HG02798 (cell line): ENCODE measurements around the gene CPLX4.

ENCODE experiments used
- ATAC-seq: cut with Tn5 transposase; IDR thresholded peaks from one replicate; pipeline ENCODE4 v1.9.1; 2021; ENCODE audit warnings: mild to moderate bottlenecking; ENCODE audit not compliant: unreplicated experiment, poor library complexity

The CPLX4 gene

GRCh38 chr18:59308248-59308937 is 10.1 kb downstream of the CPLX4 start:
- ATAC-seq, result peak; percentile 89

GRCh38 chr18:59306640-59307039 is 11.8 kb downstream of the CPLX4 start:
- no peak for ATAC-seq

- ATAC-seq, result no peak
These were observed 13.2 kb downstream of the CPLX4 start for GRCh38 chr18:59305295-59305694.

GRCh38 chr18:59303656-59304195 is 14.7 kb downstream of the CPLX4 start:
- ATAC-seq, result no peak

- ATAC-seq, result no peak
These were observed 15.4 kb downstream of the CPLX4 start for GRCh38 chr18:59303006-59303405.

GRCh38 chr18:59301929-59302328 is 16.5 kb downstream of the CPLX4 start:
- ATAC-seq, result no peak

GRCh38 chr18:59300676-59301285 is 17.7 kb downstream of the CPLX4 start:
- ATAC-seq, result no peak

GRCh38 chr18:59298871-59299270 is 19.6 kb downstream of the CPLX4 start:
- ATAC-seq, result no peak

GRCh38 chr18:59293317-59293716 is 25.1 kb downstream of the CPLX4 start:
- ATAC-seq, result no peak

- ATAC-seq, result no peak
These were observed 32.1 kb downstream of the CPLX4 start for GRCh38 chr18:59286341-59286740.

- ATAC-seq, result no peak
These were observed 36.1 kb downstream of the CPLX4 start for GRCh38 chr18:59282341-59282740.

- ATAC-seq, result no peak
These were observed 38.7 kb downstream of the CPLX4 start for GRCh38 chr18:59279722-59280121.

- ATAC-seq, result no peak
These were observed 39.3 kb downstream of the CPLX4 start for GRCh38 chr18:59279193-59279592.

- ATAC-seq, result no peak
These were observed 39.7 kb downstream of the CPLX4 start for GRCh38 chr18:59278793-59279192.

- ATAC-seq, result no peak
These were observed 42.4 kb downstream of the CPLX4 start for GRCh38 chr18:59276047-59276446.

GRCh38 chr18:59275406-59275949 is 43.0 kb downstream of the CPLX4 start:
- no peak for ATAC-seq

- ATAC-seq, result no peak
These were observed 43.9 kb downstream of the CPLX4 start for GRCh38 chr18:59274533-59274928.

- no peak for ATAC-seq
These were observed 44.5 kb downstream of the CPLX4 start for GRCh38 chr18:59273759-59274532.

GRCh38 chr18:59272891-59273758 is 45.3 kb downstream of the CPLX4 start, which contains the start of gene RAX:
TSS of gene RAX (minus strand) at chr18:59273454. CDS start at chr18:59273206, 248 bp downstream.
- ATAC-seq, result peak; percentile 54
